Small intestine (tissue), 7 donors: ENCODE measurements around the gene MAMDC4. TPM values are rescaled to one million over a fixed set of nuclear protein-coding genes. Genes with fewer than 3 reads are reported as not detected.

Experiments used
- DNase-seq, 2 donors: peaks; one replicate each; pipeline versions ENCODE4 v3.0.0 to v3.0.0-alpha.2; 2013
- FAIRE-seq: peaks from 2 replicates; lab custom pipeline; 2012; peaks lifted over from hg19 to GRCh38; lab: Jason Lieb, UNC
- H3K27ac ChIP-seq, 3 donors: one replicate each; pipeline ENCODE4 v1.5.1; 2013; ENCODE audit warnings: low read length in 2 of 3, mild to moderate bottlenecking in 2 of 3, control low read depth in 1 of 3, inconsistent platforms in 1 of 3, low read depth in 1 of 3, moderate library complexity in 1 of 3
- H3K27me3 ChIP-seq, 3 donors: one replicate each; pipeline ENCODE4 v1.6.1; 2013; ENCODE audit warnings: low read length in 3 of 3, inconsistent platforms in 1 of 3; ENCODE audit not compliant: control insufficient read depth in 3 of 3, insufficient read depth in 3 of 3
- H3K36me3 ChIP-seq, 3 donors: one replicate each; pipeline ENCODE4 v1.6.1; 2013; ENCODE audit warnings: low read length in 3 of 3, inconsistent platforms in 1 of 3, low read depth in 1 of 3, mild to moderate bottlenecking in 1 of 3, moderate library complexity in 1 of 3; ENCODE audit not compliant: control insufficient read depth in 3 of 3, insufficient read depth in 2 of 3
- H3K4me1 ChIP-seq, 3 donors: one replicate each; pipeline ENCODE4 v1.6.1; 2013; ENCODE audit warnings: low read length in 2 of 3, inconsistent platforms in 1 of 3, low read depth in 1 of 3, mild to moderate bottlenecking in 1 of 3, moderate library complexity in 1 of 3; ENCODE audit not compliant: control insufficient read depth in 3 of 3, insufficient read depth in 2 of 3
- H3K4me3 ChIP-seq, 3 donors: one replicate each; pipeline ENCODE4 v1.5.1; 2013; ENCODE audit warnings: low read length in 3 of 3, control low read depth in 1 of 3, inconsistent platforms in 1 of 3, low read depth in 1 of 3, mild to moderate bottlenecking in 1 of 3, moderate library complexity in 1 of 3
- H3K9me3 ChIP-seq, 2 donors: one replicate each; pipeline ENCODE4 v1.6.1; 2013; ENCODE audit warnings: low read depth in 1 of 2, low read length in 1 of 2; ENCODE audit not compliant: control insufficient read depth in 2 of 2, insufficient read depth in 1 of 2
- WGBS, 3 donors: extraction: QIAGEN DNeasy Blood & Tissue Kit; methylation state at CpG; one replicate each; pipeline ENCODE4 v1.1.7; 2013; 5-methylcytosine and 5-hydroxymethylcytosine counted together
- polyA plus RNA-seq, 4 donors: library from polyadenylated mRNA; stranded (reverse) in 3 of 4; unstranded in 1 of 4; fragments of 200-250 nt in 3 of 4; fragments of 120-200 nt in 1 of 4; gene quantifications; one replicate each; pipeline versions ENCODE4 v1.2.1 to v1.2.3, GENCODE V29; 2013
- donor health status: healthy with polysubstance abuse.
- donor health status: control.
- donor health status: control.
- donor health status: Bipolar disorder and iron deficiency.
- donor health status: healthy.

Gene MAMDC4
- polyA plus RNA-seq, 4 donors, result 4.6 to 1,156 (median 8.9) TPM

DNA sequence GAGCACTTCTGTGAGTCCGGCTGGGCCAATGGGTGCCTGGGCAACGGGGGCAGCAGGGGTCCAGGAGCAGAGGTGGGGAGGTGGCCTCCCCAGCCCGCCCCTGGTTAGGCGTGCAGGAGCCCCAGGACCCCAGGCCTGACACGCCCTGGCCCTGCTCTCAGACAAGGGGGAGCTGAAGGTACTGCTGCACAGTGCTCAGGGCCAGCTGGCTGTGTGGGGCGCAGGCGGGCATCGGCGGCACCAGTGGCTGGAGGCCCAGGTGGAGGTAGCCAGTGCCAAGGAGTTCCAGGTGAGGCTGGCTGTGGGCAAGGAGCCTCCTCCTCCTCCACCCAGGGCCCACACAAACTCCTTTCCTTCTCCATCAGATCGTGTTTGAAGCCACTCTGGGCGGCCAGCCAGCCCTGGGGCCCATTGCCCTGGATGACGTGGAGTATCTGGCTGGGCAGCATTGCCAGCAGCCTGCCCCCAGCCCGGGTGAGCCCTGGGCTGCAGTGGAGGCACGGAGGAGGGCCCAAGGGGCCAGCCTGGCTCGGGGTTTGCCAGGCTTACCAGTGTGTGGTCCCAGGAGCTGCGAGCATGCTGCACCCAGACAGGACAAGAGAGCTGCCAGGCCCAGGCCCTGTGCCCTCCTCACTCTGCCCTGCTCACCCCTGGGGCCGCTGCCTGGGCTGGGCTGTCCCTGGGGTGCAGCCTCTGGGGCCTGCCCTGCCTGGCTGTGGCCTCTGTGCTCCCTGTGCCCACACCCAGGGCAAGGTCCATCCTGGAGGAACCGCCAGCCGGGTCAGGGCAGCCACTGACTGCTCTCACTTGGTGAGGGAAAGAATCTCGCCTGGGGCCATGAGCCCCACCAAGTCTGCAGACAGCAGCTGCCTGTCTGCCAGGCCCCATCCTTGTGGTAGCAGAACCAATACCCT lies 7.0 kb downstream of the MAMDC4 start:
- peak overlapping the region; percentile 90 to 97 (median 96) for H3K27ac ChIP-seq
- H3K4me3 ChIP-seq, result no peak overlapping the region
- peaks cover 6 to 100% (median 21%) of the 10 kb centered on the region in 3 donors for H3K36me3 ChIP-seq
- H3K9me3 ChIP-seq, result no peaks in the 10 kb centered on the region
- DNase-seq (peak; percentile 92 to 98), FAIRE-seq (no peak)
- peaks cover 0 to 75% (median 12%) of the 10 kb centered on the region in 3 donors for H3K4me1 ChIP-seq
- WGBS, 3 donors, result 25 to 53% (median 41%) methylated on average over 20 of the region's 20 CpGs
- H3K27me3 ChIP-seq, result no peaks in the 10 kb centered on the region

DNA sequence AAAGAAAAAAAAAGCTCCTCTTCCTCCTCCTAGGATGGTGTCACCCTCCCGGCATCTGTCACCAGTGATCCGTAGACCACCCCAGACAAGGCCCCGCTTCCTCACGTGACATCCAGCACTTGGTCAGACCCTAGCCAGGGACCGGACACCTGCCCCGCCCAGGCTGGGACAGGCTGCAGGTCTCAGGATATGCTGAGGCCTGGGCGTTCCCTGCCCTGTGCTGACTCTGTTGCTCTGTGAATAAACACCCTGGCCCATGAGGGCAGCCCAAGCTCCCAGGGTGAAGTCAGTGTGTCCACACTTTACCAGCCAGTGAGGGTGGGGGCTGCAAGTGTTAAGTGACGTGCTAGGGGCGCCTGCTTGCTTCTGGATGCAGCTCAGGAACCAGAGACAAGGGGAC lies 8.4 kb downstream of the MAMDC4 start:
- peaks cover 6 to 97% (median 21%) of the 10 kb centered on the region in 3 donors for H3K36me3 ChIP-seq
- peaks cover 3 to 65% (median 12%) of the 10 kb centered on the region in 3 donors for H3K4me1 ChIP-seq
- H3K9me3 ChIP-seq, result no peaks in the 10 kb centered on the region
- FAIRE-seq (no peak), DNase-seq (peak; percentile 45 to 53)
- 76 to 80% (median 77%) methylated on average over 9 of the region's 9 CpGs for WGBS, 3 donors
- peak overlapping the region; percentile 90 to 97 (median 96) for H3K27ac ChIP-seq
- H3K27me3 ChIP-seq, result no peaks in the 10 kb centered on the region
- H3K4me3 ChIP-seq, result no peak overlapping the region

DNA sequence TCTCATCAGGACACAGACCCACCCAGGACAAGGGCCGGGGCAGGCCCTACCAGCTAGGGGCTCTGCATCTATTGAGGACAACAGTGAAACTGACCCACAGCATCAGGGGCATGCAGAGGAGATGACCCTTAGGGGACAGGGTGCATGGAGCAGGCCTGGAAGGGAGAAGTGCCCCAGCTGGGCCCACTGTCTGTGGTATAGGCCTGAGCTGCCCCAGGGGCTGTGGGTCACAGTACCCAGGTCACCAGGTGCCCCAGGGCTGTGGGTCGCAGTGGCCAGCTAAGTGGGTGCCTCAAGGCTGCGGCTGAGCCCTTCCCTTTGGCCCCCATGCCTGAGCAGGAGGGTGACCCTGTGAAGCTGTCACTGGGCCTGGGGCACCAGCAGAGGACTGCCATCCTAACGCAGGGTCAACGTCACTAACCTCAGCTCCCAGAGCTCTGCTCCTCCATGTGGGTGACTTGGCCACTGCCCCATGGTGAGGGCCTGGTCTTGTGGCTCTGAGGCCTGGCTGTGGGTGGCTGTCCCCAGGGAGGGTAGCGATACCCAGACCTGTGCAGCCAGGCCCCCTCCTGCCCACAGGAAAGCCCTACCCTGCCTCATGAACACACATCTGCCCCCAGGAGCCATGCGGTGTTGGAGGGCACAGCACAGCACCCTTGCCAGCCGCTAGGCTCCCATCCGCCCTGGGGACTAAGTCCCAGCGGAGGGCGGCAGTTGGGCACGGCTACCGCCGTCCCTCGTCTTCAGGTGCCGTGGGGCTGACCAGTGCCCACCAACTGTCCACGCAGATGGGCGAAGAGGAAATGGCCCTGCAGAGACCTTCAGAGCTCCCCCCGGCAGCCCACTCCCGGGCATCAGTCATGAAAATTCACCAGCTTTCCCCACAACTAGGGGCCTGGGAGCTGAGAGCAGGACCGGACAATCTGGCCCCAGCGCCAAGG lies 9.1 kb downstream of the MAMDC4 start:
- peak in 1 of 2 donors; percentile 37 for DNase-seq
- Histone ChIP-seq H3K27me3 (no peaks in the 10 kb centered on the region), H3K27ac (peak overlapping the region; percentile 90 to 97 (median 96)), H3K9me3 (no peaks in the 10 kb centered on the region), H3K36me3 (peaks cover 6 to 90% (median 21%) of the 10 kb centered on the region in 3 donors), H3K4me1 (peaks cover 3 to 58% (median 12%) of the 10 kb centered on the region in 3 donors), H3K4me3 (no peak overlapping the region)
- FAIRE-seq, result no peak
- WGBS, 3 donors, result 87 to 92% (median 91%) methylated on average over 21 to 22 of the region's 22 CpGs

DNA sequence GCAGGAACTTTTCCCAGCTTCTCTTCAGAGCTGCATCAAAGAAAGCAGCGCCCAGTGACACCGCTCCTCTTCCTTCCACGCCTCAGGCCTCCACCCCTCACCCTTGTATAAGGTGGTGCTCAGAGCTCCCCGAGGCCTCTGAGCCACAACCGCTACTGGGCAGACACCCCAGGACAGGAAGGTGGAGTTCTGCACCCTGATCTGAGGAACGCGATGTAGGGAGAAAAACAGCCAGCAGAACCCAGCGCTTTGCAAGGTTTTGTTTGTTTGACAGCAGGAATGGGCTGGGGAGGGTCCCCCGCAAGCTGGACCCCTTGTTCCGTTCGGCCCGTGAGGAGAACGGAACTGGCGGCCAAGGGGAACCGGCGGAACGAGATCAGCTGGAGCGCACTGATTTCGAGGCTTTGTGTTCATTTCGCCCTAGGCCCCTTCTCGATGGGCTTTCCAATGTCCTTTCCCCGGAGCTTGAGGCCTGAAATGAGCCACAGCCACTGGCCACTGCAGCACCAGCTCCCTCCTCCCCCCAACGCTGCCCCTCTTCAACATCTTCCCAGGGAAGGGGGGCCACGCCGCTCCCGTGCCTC lies 9.8 kb downstream of the MAMDC4 start:
- WGBS, 3 donors, result 83 to 88% (median 85%) methylated on average over 23 to 26 of the region's 26 CpGs

DNA sequence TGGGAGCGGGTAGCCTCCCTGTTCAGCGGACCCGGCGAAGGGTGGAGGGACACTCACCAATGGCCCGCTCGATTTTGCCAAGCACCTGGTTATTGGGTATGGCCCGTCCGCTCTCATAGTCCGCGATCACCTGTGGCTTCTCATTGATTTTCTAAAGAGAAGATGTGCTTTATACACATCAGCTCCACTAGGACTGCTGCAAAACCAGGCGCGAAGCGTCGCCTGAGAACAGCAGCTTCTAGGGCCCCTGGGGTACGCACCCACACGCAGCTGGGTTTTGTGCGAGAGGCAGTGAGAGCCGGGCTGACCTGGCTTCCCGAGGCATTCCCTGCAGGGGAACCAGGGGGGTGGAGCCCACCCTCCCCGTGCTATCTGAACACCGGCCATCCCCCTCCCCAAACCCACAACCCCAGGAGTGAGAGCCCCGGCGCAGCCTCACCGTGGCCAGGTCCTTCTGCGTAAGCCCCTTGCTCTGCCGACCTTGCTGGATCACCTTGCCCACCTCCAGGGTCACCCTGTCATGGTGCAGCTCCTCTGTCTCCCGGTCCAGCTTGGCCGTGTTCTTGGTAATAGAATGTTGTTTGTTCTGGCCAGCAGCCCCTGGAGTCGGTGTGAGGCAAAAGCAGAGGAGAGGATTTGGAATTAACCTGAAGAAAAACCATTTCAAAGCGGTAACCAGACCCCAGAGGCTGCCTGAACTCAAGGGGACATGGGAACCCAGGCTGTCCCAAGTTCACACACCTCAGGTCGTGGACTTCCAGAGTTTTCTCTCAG lies 10.9 kb downstream of the MAMDC4 start:
- peaks cover 3 to 40% (median 12%) of the 10 kb centered on the region in 3 donors for H3K4me1 ChIP-seq
- peak overlapping the region in 2 of 3 donors; percentile 30 to 51 for H3K27ac ChIP-seq
- DNase-seq, result peak in 1 of 2 donors; percentile 23
- H3K27me3 ChIP-seq, result no peaks in the 10 kb centered on the region
- H3K4me3 ChIP-seq, result no peak overlapping the region
- WGBS, 3 donors, result 90 to 93% (median 91%) methylated on average over 29 to 31 of the region's 31 CpGs
- H3K9me3 ChIP-seq, result peaks cover 0 to 7% of the 10 kb centered on the region in 2 donors
- FAIRE-seq, result no peak
- peaks cover 6 to 72% (median 21%) of the 10 kb centered on the region in 3 donors for H3K36me3 ChIP-seq

More for the DNA sequence above, 9.8 kb downstream of the MAMDC4 start:
- Histone ChIP-seq H3K4me1 (peaks cover 3 to 50% (median 12%) of the 10 kb centered on the region in 3 donors), H3K27ac (peak overlapping the region in 2 of 3 donors; percentile 15 to 90), H3K4me3 (no peak overlapping the region), H3K36me3 (peaks cover 6 to 83% (median 21%) of the 10 kb centered on the region in 3 donors), H3K27me3 (no peaks in the 10 kb centered on the region), H3K9me3 (no peaks in the 10 kb centered on the region)
- DNase-seq (peak in 1 of 2 donors; percentile 32), FAIRE-seq (no peak)

DNA sequence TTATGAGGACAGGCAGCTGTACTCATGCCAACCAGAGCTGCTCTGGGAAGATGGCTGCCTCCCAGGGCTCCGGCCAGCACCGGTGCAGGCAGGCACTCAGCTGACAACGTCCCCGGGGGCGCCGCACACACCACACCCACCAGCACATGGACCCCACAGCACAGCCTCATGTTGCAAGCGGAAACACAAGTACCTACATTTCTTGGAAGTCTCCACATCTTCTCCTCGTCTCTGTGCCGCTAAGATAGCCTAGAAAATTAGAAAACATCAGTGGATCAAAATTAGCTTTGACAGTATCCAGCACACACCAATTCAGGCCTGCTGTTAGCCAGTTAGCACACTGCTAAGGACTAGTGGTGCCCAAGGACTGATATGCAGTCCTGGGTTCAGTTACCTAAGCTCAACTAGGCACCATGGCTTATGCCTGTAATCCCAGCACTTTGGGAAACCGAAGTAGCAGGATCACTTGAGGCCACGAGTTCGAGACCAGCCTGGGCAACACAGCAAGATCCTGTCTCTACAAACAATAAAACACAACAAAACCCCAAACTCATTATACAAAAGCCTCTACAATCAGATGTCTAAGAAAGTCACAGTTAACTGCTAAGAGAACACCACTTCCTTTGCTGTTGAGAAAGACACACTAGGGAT lies 11.6 kb downstream of the MAMDC4 start:
- FAIRE-seq (no peak), DNase-seq (peak in 1 of 2 donors; percentile 14)
- Histone ChIP-seq H3K27ac (peak overlapping the region in 2 of 3 donors; percentile 25 to 51), H3K4me3 (no peak overlapping the region), H3K9me3 (peaks cover 0 to 14% of the 10 kb centered on the region in 2 donors), H3K27me3 (no peaks in the 10 kb centered on the region), H3K4me1 (peaks cover 3 to 33% (median 6%) of the 10 kb centered on the region in 3 donors), H3K36me3 (peaks cover 6 to 67% (median 21%) of the 10 kb centered on the region in 3 donors)
- WGBS, 3 donors, result 89 to 91% (median 89%) methylated on average over 12 of the region's 12 CpGs
